K562 (cell line): ENCODE data around the gene SCIN. TPM values are rescaled to one million over a fixed set of nuclear protein-coding genes. Genes with fewer than 3 reads are reported as not detected.

ENCODE experiments used
- ATAC-seq: fragments of 200-7000 bp; cut with Tn5 transposase; 3 replicates; pipeline ENCODE4 v1.9.1; 2020; ENCODE audit warnings: moderate library complexity
- BruUV-seq: library from RNA; stranded (reverse); fragments of 400-500 nt; replicated peaks from 2 replicates; lab custom pipeline; 2021; lab: Mats Ljungman, UMichigan
- CTCF ChIA-PET: fragments of 300-600 bp; formaldehyde crosslinking; extraction: SDS; loops from one replicate; lab custom pipeline; 2021; ENCODE audit warnings: low intra/inter-chr PET ratio; lab: Yijun Ruan, JAX
- POLR2A ChIA-PET: fragments of 300-600, 350-650 bp; sonication (Branson Sonifier 250); formaldehyde crosslinking; extraction: SDS; loops from one replicate; lab custom pipeline; 2021; ENCODE audit warnings: antibody characterized with exemption, inconsistent platforms; lab: Yijun Ruan, JAX
- DNase-seq, 4 experiments: peaks; one replicate each; pipeline versions ENCODE4 v3.0.0 to v3.0.0-alpha.2; 2011 to 2018; ENCODE audit warnings: low spot score in 3 of 4, mixed read lengths in 3 of 4; ENCODE audit errors: extremely low read depth in 1 of 4
- FAIRE-seq: peaks from 2 replicates; lab custom pipeline; 2011; peaks lifted over from hg19 to GRCh38; lab: Jason Lieb, UNC
- H2AFZ ChIP-seq: 2 replicates; pipeline ENCODE4 v1.6.0; 2011; ENCODE audit warnings: low read depth, low read length, control low read depth, inconsistent platforms
- H3K27ac ChIP-seq: fragments of 200-600 bp; 3 replicates; pipeline ENCODE4 v1.8.0; 2011; ENCODE audit warnings: low read depth, mild to moderate bottlenecking, control low read depth, inconsistent platforms, low read length, moderate library complexity, mixed read lengths; ENCODE audit errors: extremely low read depth
- H3K27me3 ChIP-seq, 2 experiments: fragments of 300-600 bp in 1 of 2; 2 replicates in 1 of 2; 3 replicates in 1 of 2; pipeline versions ENCODE4 v1.6.0 to v1.8.0; 2011; ENCODE audit warnings: inconsistent platforms in 2 of 2, low read length in 2 of 2, mild to moderate bottlenecking in 1 of 2, mixed read lengths in 1 of 2, moderate library complexity in 1 of 2; ENCODE audit not compliant: control insufficient read depth in 2 of 2, insufficient read depth in 2 of 2
- H3K36me3 ChIP-seq: fragments of 300-600 bp; 3 replicates; pipeline ENCODE4 v1.8.0; 2011; ENCODE audit warnings: mild to moderate bottlenecking, low read length, inconsistent platforms; ENCODE audit not compliant: control insufficient read depth, insufficient read depth
- H3K4me1 ChIP-seq, 2 experiments: fragments of 200-600 bp in 1 of 2; replicated peaks in 1 of 2; 2 replicates in 1 of 2; 3 replicates in 1 of 2; pipeline versions ENCODE4 v1.5.1 to v1.8.0; 2011; ENCODE audit warnings: inconsistent platforms in 2 of 2, low read length in 2 of 2, mild to moderate bottlenecking in 1 of 2, mixed read lengths in 1 of 2, moderate library complexity in 1 of 2; ENCODE audit not compliant: control insufficient read depth in 2 of 2, insufficient read depth in 2 of 2
- H3K4me2 ChIP-seq: 2 replicates; pipeline ENCODE4 v1.6.1; 2011; ENCODE audit warnings: low read length, control low read depth, inconsistent platforms, mixed read lengths; ENCODE audit not compliant: insufficient read depth
- H3K4me3 ChIP-seq: fragments of 200-600 bp; sonication (generic), shearing (Covaris generic); 2 replicates; pipeline ENCODE4 v1.5.1; 2016; ENCODE audit warnings: control low read depth, inconsistent platforms
- H3K79me2 ChIP-seq: fragments of 200-600 bp; 3 replicates; pipeline ENCODE4 v1.8.0; 2011; ENCODE audit warnings: low read length, inconsistent platforms; ENCODE audit not compliant: control insufficient read depth, insufficient read depth
- H3K9ac ChIP-seq, 2 experiments: 2 replicates each; pipeline versions ENCODE4 v1.6.0 to v1.6.1; 2011; ENCODE audit warnings: low read depth in 2 of 2, low read length in 2 of 2, control low read depth in 1 of 2, inconsistent platforms in 1 of 2, mild to moderate bottlenecking in 1 of 2, mixed read lengths in 1 of 2; ENCODE audit not compliant: insufficient read depth in 1 of 2
- H3K9me1 ChIP-seq: one replicate; pipeline ENCODE4 v1.6.0; 2011; ENCODE audit warnings: inconsistent platforms, mild to moderate bottlenecking, low read length, moderate library complexity; ENCODE audit not compliant: control insufficient read depth, insufficient read depth
- H3K9me3 ChIP-seq: replicated peaks from 2 replicates; pipeline ENCODE4 v1.5.1; 2011; ENCODE audit warnings: low read depth, low read length, inconsistent platforms; ENCODE audit not compliant: control insufficient read depth, insufficient read depth
- H4K20me1 ChIP-seq: replicated peaks from 2 replicates; pipeline ENCODE4 v1.6.1; 2011; ENCODE audit warnings: low read length, inconsistent platforms, mixed read lengths; ENCODE audit not compliant: control insufficient read depth, insufficient read depth
- ARID4B ChIP-seq: sonication (generic); formaldehyde crosslinking; IDR thresholded peaks from 2 replicates; pipeline ENCODE4 v1.8.0; 2022; ENCODE audit warnings: mild to moderate bottlenecking, missing genetic modification reagents
- CEBPB ChIP-seq: fragments of 450-650 bp; IDR thresholded peaks from 2 replicates; pipeline ENCODE4 v1.6.1; 2016; ENCODE audit warnings: missing genetic modification characterization, missing compliant biosample characterization
- CREM ChIP-seq: IDR thresholded peaks from 2 replicates; pipeline ENCODE4 v1.6.1; 2014; ENCODE audit warnings: antibody characterized with exemption, low read depth
- DACH1 ChIP-seq: fragments of 450-650 bp; IDR thresholded peaks from 2 replicates; pipeline ENCODE4 v1.6.1; 2018; ENCODE audit not compliant: partially characterized antibody
- DNMT1 ChIP-seq: fragments of 450-650 bp; IDR thresholded peaks from 2 replicates; pipeline ENCODE4 v1.6.1; 2016; ENCODE audit warnings: antibody characterized with exemption, mild to moderate bottlenecking
- EHMT2 ChIP-seq: fragments of 450-650 bp; IDR thresholded peaks from 2 replicates; pipeline ENCODE4 v1.6.1; 2018; ENCODE audit warnings: antibody characterized with exemption
- EP300 ChIP-seq: IDR thresholded peaks from 2 replicates; pipeline ENCODE4 v1.6.1; 2012; ENCODE audit warnings: low read length, improper control_type of control experiment
- HSF4 ChIP-seq: fragments of 250-450 bp; sonication (Bioruptor Pico); IDR thresholded peaks from 2 replicates; pipeline ENCODE4 v2.1.2; 2022; ENCODE audit warnings: mild to moderate bottlenecking, moderate library complexity, borderline replicate concordance
- KDM4B ChIP-seq, 2 experiments: fragments of 450-650 bp in 1 of 2; sonication (generic) in 1 of 2; IDR thresholded peaks; 2 replicates each; pipeline ENCODE4 v1.6.1; 2016 to 2017; ENCODE audit warnings: borderline replicate concordance in 2 of 2, antibody characterized with exemption in 1 of 2, low read depth in 1 of 2, mild to moderate bottlenecking in 1 of 2
- L3MBTL2 ChIP-seq: fragments of 450-650 bp; IDR thresholded peaks from 2 replicates; pipeline ENCODE4 v1.6.1; 2016; ENCODE audit warnings: mild to moderate bottlenecking, moderate library complexity
- MCM3 ChIP-seq: fragments of 450-650 bp; IDR thresholded peaks from 2 replicates; pipeline ENCODE4 v1.6.1; 2016
- NFRKB ChIP-seq: fragments of 450-650 bp; IDR thresholded peaks from 2 replicates; pipeline ENCODE4 v1.6.1; 2016; ENCODE audit warnings: low read depth
- NRF1 ChIP-seq, 2 experiments: fragments of 450-650 bp; IDR thresholded peaks in 1 of 2; conservative IDR thresholded peaks in 1 of 2; 2 replicates each; pipeline ENCODE4 v1.6.1; 2014; ENCODE audit warnings: mild to moderate bottlenecking in 2 of 2
- SIX5 ChIP-seq, 2 experiments: IDR thresholded peaks; 2 replicates each; pipeline ENCODE4 v1.6.1; 2011; ENCODE audit warnings: low read length in 2 of 2, borderline replicate concordance in 1 of 2, low read depth in 1 of 2, mild to moderate bottlenecking in 1 of 2, moderate library complexity in 1 of 2; ENCODE audit not compliant: insufficient read depth in 1 of 2
- TAL1 ChIP-seq: fragments of 450-650 bp; IDR thresholded peaks from 2 replicates; pipeline ENCODE4 v1.6.1; 2016; ENCODE audit warnings: mild to moderate bottlenecking
- TBP ChIP-seq: optimal IDR thresholded peaks from 2 replicates; pipeline ENCODE3; 2011; ENCODE audit warnings: low read depth, low read length, improper control_type of control experiment
- TRIM28 ChIP-seq: fragments of 450-650 bp; IDR thresholded peaks from 2 replicates; pipeline ENCODE4 v1.6.1; 2017
- ZBTB12 ChIP-seq: fragments of 250-450 bp; sonication (Bioruptor Pico); IDR thresholded peaks from 2 replicates; pipeline ENCODE4 v1.4.0; 2020
- ZNF253 ChIP-seq: fragments of 250-450 bp; sonication (Bioruptor Pico); conservative IDR thresholded peaks from 2 replicates; pipeline ENCODE4 v1.6.1; 2021; ENCODE audit warnings: mild to moderate bottlenecking
- ZNF263 ChIP-seq: sonication (generic); formaldehyde crosslinking; IDR thresholded peaks from 2 replicates; pipeline ENCODE4 v1.8.0; 2022; ENCODE audit warnings: mild to moderate bottlenecking, missing genetic modification reagents, borderline replicate concordance
- ZNF551 ChIP-seq: fragments of 250-450 bp; sonication (Bioruptor Pico); IDR thresholded peaks from 2 replicates; pipeline ENCODE4 v1.5.0; 2021; ENCODE audit warnings: mild to moderate bottlenecking, moderate library complexity
- WGBS: fragments of 100-300 bp; shearing (Covaris generic); methylation state at CpG from one replicate; pipeline ENCODE4 v1.1.6; 2016; ENCODE audit warnings: low coverage, mixed read lengths; ENCODE audit not compliant: insufficient coverage; ENCODE audit errors: missing lambda C conversion rate; 5-methylcytosine and 5-hydroxymethylcytosine counted together
- in situ Hi-C: fragments of 300-500 bp; cut with MboI; formaldehyde crosslinking; loops from 4 replicates; pipeline ENCODE4 v1.15.0; 2018; ENCODE audit warnings: inconsistent platforms, mixed read lengths
- intact Hi-C: fragments of 100-400 bp; cut with micrococcal nuclease; formaldehyde crosslinking; loops from 2 replicates; pipeline ENCODE4 v1.14.2; 2022
- polyA plus RNA-seq, 8 experiments: library from polyadenylated mRNA; depleted of rRNA in 4 of 8; stranded (reverse) in 5 of 8; unstranded in 3 of 8; fragments of >200 nt; fragmentation: Nextera tagmentation in 2 of 8; fragmentation: Illumina TruSeq in 1 of 8; extraction: Ambion mirVana in 2 of 8; extraction: Trizol in 1 of 8; gene quantifications; 2 replicates each; pipeline versions ENCODE4 v1.2.1 to v1.2.3, GENCODE V29; 2011 to 2014; ENCODE audit warnings: inconsistent platforms in 1 of 8, missing spikeins in 1 of 8
- total RNA-seq, 7 experiments: library from RNA; depleted of rRNA in 6 of 7; stranded (reverse); fragments of >200 nt in 6 of 7; fragmentation: Illumina TruSeq in 2 of 7; extraction: Trizol in 2 of 7; gene quantifications; 2 replicates each; pipeline versions ENCODE4 v1.2.1 to v1.2.3, GENCODE V29; 2011 to 2021; ENCODE audit warnings: low replicate concordance in 1 of 7

The SCIN gene
- total and polyA plus RNA-seq, 9 of the 15 experiments (the other 6 are each of a cell fraction or from before 2014, with no cell fraction given): 0.67 to 18.2 (median 10.6) TPM

GRCh38 chr7:12643644-12644043 lies 73.1 kb downstream of the SCIN start:
- Histone ChIP-seq H3K9ac (no peak overlapping the region), H4K20me1 (no peaks in the 10 kb centered on the region), H3K27me3 (no peaks in the 10 kb centered on the region), H3K4me1 (peaks cover 0 to 7% of the 10 kb centered on the region in 2 experiments; a peak in 4 of 5 replicates), H3K4me3 (no peak overlapping the region), H3K79me2 (no peaks in the 10 kb centered on the region), H3K27ac (no peak overlapping the region), H2AFZ (peak overlapping the region; percentile 55), H3K4me2 (no peak overlapping the region; the same call in 1 of the 2 replicates), H3K9me3 (no peaks in the 10 kb centered on the region), H3K9me1 (peaks cover 3% of the 10 kb centered on the region), H3K36me3 (peaks cover 10% of the 10 kb centered on the region; the same call in 2 of the 3 replicates)
- intact Hi-C loops: no loop called here
- WGBS: 64% methylated on average over 5 of the region's 5 CpGs
- ATAC-seq: no peak
- in situ Hi-C loops: loop anchor here (5.0 kb wide), 1 partner anchor 619 kb away; no protein-coding TSS in a partner anchor
- ChIA-PET POLR2A (interaction anchor here (1.6 kb wide), 1 partner anchor 10 kb away, joined by 3 read pairs; no protein-coding TSS in a partner anchor), CTCF (interaction anchor here (0.6 kb wide), 1 partner anchor 22 kb away, joined by 3 read pairs; no protein-coding TSS in a partner anchor)
- no TSS peak for BruUV-seq
- DNase-seq: peak in 1 of 4 experiments; percentile 13
- no peak for FAIRE-seq
- TF ChIP-seq ZNF551 (CRISPR knock-in tag) (no peak), ZNF253 (CRISPR knock-in tag) (no peak), DNMT1 (no peak), ZNF263 (CRISPR knock-in tag) (no peak), L3MBTL2 (peak; percentile 16; the same call in 1 of the 2 replicates), CREM (0 out of 2 replicates have a peak, but pooled peaks have one; percentile 37), ARID4B (CRISPR knock-in tag) (no peak), NRF1 (conservative IDR thresholded peaks at IDR 0.05 in 1 of 2, IDR thresholded peaks at IDR 0.05 in 1 of 2) (no peak), TBP (no peak), CEBPB (tag) (no peak), SIX5 (IDR thresholded peaks at IDR 0.05; ENCODE audit: borderline replicate concordance in 1 of 2, insufficient read depth in 1 of 2, low read depth in 1 of 2, low read length in 2 of 2) (no peak), TRIM28 (no peak), NFRKB (no peak), EP300 (no peak), HSF4 (CRISPR knock-in tag) (no peak), DACH1 (no peak), TAL1 (no peak), MCM3 (no peak), KDM4B (IDR thresholded peaks at IDR 0.05; ENCODE audit: borderline replicate concordance in 2 of 2, low read depth in 1 of 2) (no peak), ZBTB12 (CRISPR knock-in tag) (no peak), EHMT2 (peak; percentile 35; the same call in 1 of the 2 replicates)
